ENCODE results near the gene EARS2.

- TF ChIP-seq, protein P1, sequence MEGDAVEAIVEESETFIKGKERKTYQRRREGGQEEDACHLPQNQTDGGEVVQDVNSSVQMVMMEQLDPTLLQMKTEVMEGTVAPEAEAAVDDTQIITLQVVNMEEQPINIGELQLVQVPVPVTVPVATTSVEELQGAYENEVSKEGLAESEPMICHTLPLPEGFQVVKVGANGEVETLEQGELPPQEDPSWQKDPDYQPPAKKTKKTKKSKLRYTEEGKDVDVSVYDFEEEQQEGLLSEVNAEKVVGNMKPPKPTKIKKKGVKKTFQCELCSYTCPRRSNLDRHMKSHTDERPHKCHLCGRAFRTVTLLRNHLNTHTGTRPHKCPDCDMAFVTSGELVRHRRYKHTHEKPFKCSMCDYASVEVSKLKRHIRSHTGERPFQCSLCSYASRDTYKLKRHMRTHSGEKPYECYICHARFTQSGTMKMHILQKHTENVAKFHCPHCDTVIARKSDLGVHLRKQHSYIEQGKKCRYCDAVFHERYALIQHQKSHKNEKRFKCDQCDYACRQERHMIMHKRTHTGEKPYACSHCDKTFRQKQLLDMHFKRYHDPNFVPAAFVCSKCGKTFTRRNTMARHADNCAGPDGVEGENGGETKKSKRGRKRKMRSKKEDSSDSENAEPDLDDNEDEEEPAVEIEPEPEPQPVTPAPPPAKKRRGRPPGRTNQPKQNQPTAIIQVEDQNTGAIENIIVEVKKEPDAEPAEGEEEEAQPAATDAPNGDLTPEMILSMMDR (IDR thresholded peaks at IDR 0.05 in 4 of 5, conservative IDR thresholded peaks at IDR 0.05 in 1 of 5): no peak
- no peak for TF ChIP-seq POLR2A (IDR thresholded peaks at IDR 0.05)
Observed at GRCh38 chr16:23590181-23590580, 33.0 kb upstream of the EARS2 start.

Measured in gastrocnemius medialis (tissue), 4 donors.